Measurements from ENCODE around the gene PDXK. TPM values are rescaled to one million over a fixed set of nuclear protein-coding genes. Genes with fewer than 3 reads are reported as not detected.
A peak's percentile ranks its signal among the peaks of the same experiment; 100 is the strongest.
"Not testable (repeated sequence)": the region's sequence is repeated elsewhere in the genome, so short reads cannot be mapped to it uniquely, and the experiment has no call there.

Gene PDXK
- total RNA-seq, 2 experiments from 2014 or later, result 126 to 131 TPM

DNA sequence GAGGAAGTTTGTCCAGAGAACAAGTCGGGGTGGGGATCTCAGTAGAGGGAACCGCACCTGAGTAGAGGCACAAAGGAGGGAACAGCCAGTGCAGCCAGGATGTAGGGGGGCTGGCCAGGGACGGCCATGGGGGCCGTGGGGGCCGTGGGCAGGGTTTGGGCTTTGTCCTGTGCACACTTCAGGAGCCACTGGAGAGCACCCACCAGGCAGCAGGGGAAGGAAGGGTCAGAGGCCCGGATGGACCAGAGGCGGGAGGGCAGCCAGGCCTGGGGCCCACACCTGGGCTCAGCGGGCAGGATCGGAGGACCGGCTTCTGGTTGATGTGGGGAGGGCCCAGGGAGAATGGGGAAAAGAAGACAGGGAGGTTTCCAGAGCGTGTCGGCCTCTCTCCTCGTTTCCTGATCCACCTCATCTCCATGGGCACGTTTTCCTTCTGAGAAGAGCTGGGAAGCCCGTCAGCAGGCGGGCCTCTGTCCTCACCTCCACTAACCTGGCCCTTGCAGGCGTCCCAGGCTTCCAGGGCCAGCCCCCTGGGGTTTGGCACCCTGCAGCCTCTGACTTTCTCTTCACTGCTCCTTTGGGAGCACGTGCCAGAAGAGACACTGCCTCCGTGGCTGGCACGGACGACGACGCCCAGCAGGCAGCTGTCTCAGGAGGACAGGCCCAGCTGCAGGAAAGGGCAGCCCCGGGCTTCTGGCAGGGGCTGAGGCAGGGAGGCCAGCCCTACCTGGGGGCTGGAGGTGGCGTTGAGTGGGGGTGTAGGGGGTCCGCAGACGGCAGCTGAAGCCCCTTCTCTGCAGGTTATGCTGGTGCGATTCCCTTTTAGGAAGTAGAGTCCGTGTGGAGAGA lies 16.8 kb upstream of the PDXK start:
- POLR2A ChIA-PET, result no interaction called here
- peaks cover 2% of the 10 kb centered on the region for H3K36me3 Mint-ChIP-seq
- H3K27ac Mint-ChIP-seq, result no peak overlapping the region
- no peak for DNase-seq
- peaks cover 7% of the 10 kb centered on the region for H3K4me1 Mint-ChIP-seq (ENCODE audit: low read depth)
- CTCF ChIA-PET, result no interaction called here
- no peak overlapping the region for H3K4me3 Mint-ChIP-seq
- intact Hi-C loops (cut with micrococcal nuclease), result no loop called here
- no peaks in the 10 kb centered on the region for H3K9me3 Mint-ChIP-seq
- peaks cover 1% of the 10 kb centered on the region for H3K27me3 Mint-ChIP-seq

DNA sequence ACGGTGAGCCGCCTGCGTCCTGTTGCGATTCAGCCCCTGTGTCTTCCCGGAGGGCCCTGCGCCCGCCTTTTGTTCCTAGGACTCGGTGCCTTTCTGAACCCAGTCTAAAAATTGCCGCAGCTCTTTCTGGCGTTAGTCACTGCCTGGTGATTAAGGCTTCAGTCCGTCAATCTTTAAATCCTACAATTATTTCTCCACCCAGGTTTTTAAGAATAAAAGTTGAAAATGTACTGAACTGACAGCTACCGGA lies 16.2 kb upstream of the PDXK start:
- no peak for DNase-seq
- peaks cover 1% of the 10 kb centered on the region for H3K36me3 Mint-ChIP-seq
- POLR2A ChIA-PET, result no interaction called here
- peaks cover 7% of the 10 kb centered on the region for H3K4me1 Mint-ChIP-seq (ENCODE audit: low read depth)
- intact Hi-C loops (cut with micrococcal nuclease), result no loop called here
- H3K27me3 Mint-ChIP-seq, result peaks cover 1% of the 10 kb centered on the region
- H3K9me3 Mint-ChIP-seq, result no peaks in the 10 kb centered on the region
- CTCF ChIA-PET, result no interaction called here
- H3K27ac Mint-ChIP-seq, result no peak overlapping the region
- H3K4me3 Mint-ChIP-seq, result no peak overlapping the region

GRCh38 chr21:43703035-43703880 lies 15.7 kb upstream of the PDXK start:
- CTCF ChIA-PET, result no interaction called here
- Mint-ChIP-seq H3K4me1 (ENCODE audit: low read depth) (peaks cover 7% of the 10 kb centered on the region), H3K36me3 (no peaks in the 10 kb centered on the region), H3K4me3 (no peak overlapping the region), H3K27me3 (peaks cover 1% of the 10 kb centered on the region), H3K9me3 (no peaks in the 10 kb centered on the region), H3K27ac (no peak overlapping the region)
- POLR2A ChIA-PET, result no interaction called here
- intact Hi-C loops (cut with micrococcal nuclease), result no loop called here
- DNase-seq, result peak; percentile 34

- Mint-ChIP-seq H3K36me3 (no peaks in the 10 kb centered on the region), H3K4me1 (ENCODE audit: low read depth) (peaks cover 5% of the 10 kb centered on the region), H3K27me3 (peaks cover 1% of the 10 kb centered on the region), H3K9me3 (no peaks in the 10 kb centered on the region), H3K27ac (no peak overlapping the region), H3K4me3 (no peak overlapping the region)
- ChIA-PET POLR2A (no interaction called here), CTCF (no interaction called here)
- intact Hi-C loops (cut with micrococcal nuclease), result no loop called here
- no peak for DNase-seq
Observed at GRCh38 chr21:43707462-43707861, 11.5 kb upstream of the PDXK start.

DNA sequence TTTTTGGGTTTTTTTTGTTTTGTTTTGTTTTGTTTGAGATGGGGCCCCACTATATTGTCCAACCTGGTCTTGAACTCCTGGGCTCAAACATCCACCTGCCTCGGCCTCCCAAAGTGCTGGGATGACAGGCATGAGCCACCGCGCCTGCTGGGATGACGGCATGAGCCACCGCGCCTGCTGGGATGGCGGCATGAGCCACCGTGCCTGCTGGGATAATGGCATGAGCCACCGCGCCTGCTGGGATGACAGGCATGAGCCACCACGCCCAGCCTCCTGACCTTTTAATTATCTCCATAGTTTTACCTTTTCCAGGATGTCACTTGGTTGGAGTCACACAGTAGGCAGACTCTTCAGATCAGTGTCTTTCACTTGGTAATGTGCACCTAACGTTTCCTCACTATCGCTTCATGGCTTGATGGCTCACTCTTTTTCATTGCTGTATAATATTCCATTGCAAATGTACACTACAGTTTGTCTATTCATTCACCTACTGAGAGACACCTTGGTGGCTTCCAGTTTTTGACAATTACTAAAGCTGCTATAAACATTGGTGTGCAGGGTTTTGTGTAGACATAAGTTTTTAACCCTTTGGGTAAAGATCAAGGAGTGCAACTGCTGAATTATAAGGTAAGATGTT lies 10.1 kb upstream of the PDXK start:
- Mint-ChIP-seq H3K9me3 (no peaks in the 10 kb centered on the region), H3K27ac (no peak overlapping the region), H3K36me3 (no peaks in the 10 kb centered on the region), H3K4me3 (no peak overlapping the region), H3K4me1 (ENCODE audit: low read depth) (no peaks in the 10 kb centered on the region), H3K27me3 (no peaks in the 10 kb centered on the region)
- ChIA-PET CTCF (no interaction called here), POLR2A (no interaction called here)
- intact Hi-C loops (cut with micrococcal nuclease), result no loop called here
- no peak for DNase-seq

- Mint-ChIP-seq H3K4me1 (ENCODE audit: low read depth) (no peaks in the 10 kb centered on the region), H3K9me3 (no peaks in the 10 kb centered on the region), H3K27ac (no peak overlapping the region), H3K27me3 (no peaks in the 10 kb centered on the region), H3K36me3 (no peaks in the 10 kb centered on the region), H3K4me3 (no peak overlapping the region)
- POLR2A ChIA-PET, result no interaction called here
- CTCF ChIA-PET, result interaction anchor here (1.5 kb wide), 1 partner anchor 16 kb away, joined by 4 read pairs; no protein-coding TSS in a partner anchor
- intact Hi-C loops (cut with micrococcal nuclease), result loop anchor here (10.0 kb wide), 1 partner anchor 152 kb away; the partner anchor contains the start of gene AGPAT3
- no peak for DNase-seq
Observed at GRCh38 chr21:43712268-43712942, 6.5 kb upstream of the PDXK start.

- H3K36me3 Mint-ChIP-seq; H3K27ac Mint-ChIP-seq; H3K4me1 Mint-ChIP-seq (ENCODE audit: low read depth); DNase-seq; H3K9me3 Mint-ChIP-seq; H3K27me3 Mint-ChIP-seq; POLR2A ChIA-PET; H3K4me3 Mint-ChIP-seq: not testable (repeated sequence)
- CTCF ChIA-PET, result interaction anchor here (1.5 kb wide), 1 partner anchor 15 kb away, joined by 4 read pairs; no protein-coding TSS in a partner anchor
- intact Hi-C loops (cut with micrococcal nuclease), result loop anchor here (10.0 kb wide), 1 partner anchor 152 kb away; the partner anchor contains the start of gene AGPAT3
Observed at GRCh38 chr21:43713123-43713522, 5.8 kb upstream of the PDXK start.

- H3K4me3 Mint-ChIP-seq, result no peak overlapping the region
- H3K27me3 Mint-ChIP-seq, result no peaks in the 10 kb centered on the region
- CTCF ChIA-PET, result no interaction called here
- POLR2A ChIA-PET, result no interaction called here
- peaks cover 13% of the 10 kb centered on the region for H3K4me1 Mint-ChIP-seq (ENCODE audit: low read depth)
- no peaks in the 10 kb centered on the region for H3K9me3 Mint-ChIP-seq
- H3K36me3 Mint-ChIP-seq, result peaks cover 2% of the 10 kb centered on the region
- intact Hi-C loops (cut with micrococcal nuclease), result loop anchor here (5.0 to 10.0 kb wide), 2 partner anchors 54 to 148 kb away; partner anchors contain the start of gene AGPAT3
- H3K27ac Mint-ChIP-seq, result no peak overlapping the region
- DNase-seq, result no peak
Observed at GRCh38 chr21:43716376-43717165, 2.4 kb upstream of the PDXK start.

DNA sequence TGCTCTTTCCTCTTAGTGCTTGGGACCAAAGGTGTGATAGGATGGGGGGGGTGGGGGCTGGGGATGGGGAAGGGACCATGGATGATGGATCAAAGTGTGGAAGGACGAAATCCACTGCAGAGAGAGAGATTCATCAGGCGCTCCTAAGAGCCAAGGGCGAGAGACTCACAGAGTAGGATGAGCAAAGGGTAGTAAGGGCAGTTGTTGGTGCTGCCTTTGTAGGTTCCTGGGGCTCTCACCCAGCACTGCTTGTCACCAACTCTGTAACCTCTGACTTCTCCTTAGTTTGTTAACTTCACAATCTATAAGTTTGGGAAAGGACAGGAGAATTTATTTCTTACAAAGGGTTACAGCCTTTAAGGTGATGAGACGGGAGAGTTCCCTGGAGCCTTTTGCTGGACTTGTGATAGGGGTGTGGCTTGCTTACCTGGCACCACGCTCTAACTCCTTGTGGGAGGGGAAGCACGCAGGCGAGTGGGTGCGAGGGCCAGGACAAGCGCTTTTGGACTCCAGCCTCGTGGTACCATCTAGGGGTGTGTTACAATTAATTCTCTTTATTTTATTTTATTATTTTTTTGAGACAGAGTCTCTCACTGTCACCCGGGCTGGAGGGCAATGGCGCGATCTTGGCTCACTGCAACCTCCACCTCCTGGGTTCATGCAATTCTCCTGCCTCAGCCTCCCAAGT lies 1.6 kb upstream of the PDXK start:
- Mint-ChIP-seq H3K4me3 (peak overlapping the region; percentile 47), H3K27ac (no peak overlapping the region), H3K4me1 (ENCODE audit: low read depth) (peaks cover 20% of the 10 kb centered on the region), H3K9me3 (no peaks in the 10 kb centered on the region), H3K36me3 (peaks cover 2% of the 10 kb centered on the region), H3K27me3 (no peaks in the 10 kb centered on the region)
- ChIA-PET POLR2A (no interaction called here), CTCF (interaction anchor here (0.5 to 1.3 kb wide), 2 partner anchors 10 to 72 kb away, joined by 3 read pairs; no protein-coding TSS in a partner anchor)
- DNase-seq, result no peak
- intact Hi-C loops (cut with micrococcal nuclease), result loop anchor here (5.0 to 10.0 kb wide), 2 partner anchors 55 to 147 kb away; partner anchors contain the start of gene AGPAT3

GRCh38 chr21:43717967-43718871 lies 710 bp upstream of the PDXK start:
- DNase-seq, result no peak
- Mint-ChIP-seq H3K4me3 (peak overlapping the region; percentile 70), H3K27ac (no peak overlapping the region), H3K4me1 (ENCODE audit: low read depth) (peaks cover 20% of the 10 kb centered on the region), H3K9me3 (no peaks in the 10 kb centered on the region), H3K36me3 (peaks cover 2% of the 10 kb centered on the region), H3K27me3 (no peaks in the 10 kb centered on the region)
- ChIA-PET POLR2A (interaction anchor here (3.0 kb wide), 1 partner anchor 10 kb away, joined by 27 read pairs; no protein-coding TSS in a partner anchor), CTCF (interaction anchor here (0.5 to 1.3 kb wide), 2 partner anchors 10 to 71 kb away, joined by 3 read pairs; no protein-coding TSS in a partner anchor)
- intact Hi-C loops (cut with micrococcal nuclease), result loop anchor here (5.0 to 10.0 kb wide), 2 partner anchors 56 to 147 kb away; partner anchors contain the start of gene AGPAT3

Data from activated CD4-positive, alpha-beta memory T cell treated with anti-CD3 and anti-CD28 coated beads for 36 hours (primary cell).